Measurements from ENCODE around the gene ACR. TPM values are rescaled to one million over a fixed set of nuclear protein-coding genes. Genes with fewer than 3 reads are reported as not detected.

ACR gene
- total and polyA plus RNA-seq, 2 of the 8 experiments (the other 6 are each of a cell fraction or from before 2014, with no cell fraction given), result 0.56 TPM; not detected in 1

- no peak for TF ChIP-seq USF2 (IDR thresholded peaks at IDR 0.05; ENCODE audit: low read length)
- no peak for TF ChIP-seq ZNF274 (IDR thresholded peaks at IDR 0.05; ENCODE audit: borderline replicate concordance, extremely low read depth, low read length)
- no peak for TF ChIP-seq PHF8 (conservative IDR thresholded peaks at IDR 0.05; ENCODE audit: low read depth, low read length)
- TF ChIP-seq EGR1 (IDR thresholded peaks at IDR 0.05; ENCODE audit: borderline replicate concordance, low read depth, low read length), result no peak
- TF ChIP-seq SRF (IDR thresholded peaks at IDR 0.05; ENCODE audit: low read depth, low read length), result no peak
- no peak for TF ChIP-seq RBBP5 (IDR thresholded peaks at IDR 0.05; ENCODE audit: borderline replicate concordance, low read depth, low read length)
Observed at GRCh38 chr22:50729391-50730012, 8.5 kb upstream of the ACR start (continued).

All from H1 (cell line).